IgD-negative memory B cell (primary cell): ENCODE data around the gene C14orf180. TPM values are rescaled to one million over a fixed set of nuclear protein-coding genes. Genes with fewer than 3 reads are reported as not detected.
"Not testable (repeated sequence)": the region's sequence is repeated elsewhere in the genome, so short reads cannot be mapped to it uniquely, and the experiment has no call there.

ENCODE experiments used
- H3K27ac Mint-ChIP-seq, 3 donors: one replicate each; pipeline ENCODE4 v1.8.0; 2020 to 2022; ENCODE audit warnings: mild to moderate bottlenecking in 3 of 3, mixed read lengths in 3 of 3, moderate library complexity in 1 of 3
- H3K27me3 Mint-ChIP-seq: one replicate; pipeline ENCODE4 v1.8.0; 2021; ENCODE audit warnings: mixed read lengths
- H3K36me3 Mint-ChIP-seq: one replicate; pipeline ENCODE4 v1.8.0; 2020; ENCODE audit warnings: mild to moderate bottlenecking, mixed read lengths
- H3K4me1 Mint-ChIP-seq, 3 donors: one replicate each; pipeline ENCODE4 v1.8.0; 2020 to 2022; ENCODE audit warnings: mixed read lengths in 3 of 3, mild to moderate bottlenecking in 1 of 3
- H3K4me3 Mint-ChIP-seq, 4 donors: one replicate each; pipeline ENCODE4 v1.8.0; 2020 to 2022; ENCODE audit warnings: mild to moderate bottlenecking in 4 of 4, mixed read lengths in 4 of 4, moderate library complexity in 3 of 4
- H3K9me3 Mint-ChIP-seq, 3 donors: one replicate each; pipeline ENCODE4 v1.8.0; 2020 to 2021; ENCODE audit warnings: mixed read lengths in 3 of 3, mild to moderate bottlenecking in 1 of 3
- polyA plus RNA-seq: library from polyadenylated mRNA; unstranded; fragments of 300-500 nt; fragmentation: Illumina TruSeq; gene quantifications from one replicate; pipeline ENCODE4 v1.2.3, GENCODE V29; 2021

Gene C14orf180
- polyA plus RNA-seq, 1 donor from 2014 or later, result not detected

DNA sequence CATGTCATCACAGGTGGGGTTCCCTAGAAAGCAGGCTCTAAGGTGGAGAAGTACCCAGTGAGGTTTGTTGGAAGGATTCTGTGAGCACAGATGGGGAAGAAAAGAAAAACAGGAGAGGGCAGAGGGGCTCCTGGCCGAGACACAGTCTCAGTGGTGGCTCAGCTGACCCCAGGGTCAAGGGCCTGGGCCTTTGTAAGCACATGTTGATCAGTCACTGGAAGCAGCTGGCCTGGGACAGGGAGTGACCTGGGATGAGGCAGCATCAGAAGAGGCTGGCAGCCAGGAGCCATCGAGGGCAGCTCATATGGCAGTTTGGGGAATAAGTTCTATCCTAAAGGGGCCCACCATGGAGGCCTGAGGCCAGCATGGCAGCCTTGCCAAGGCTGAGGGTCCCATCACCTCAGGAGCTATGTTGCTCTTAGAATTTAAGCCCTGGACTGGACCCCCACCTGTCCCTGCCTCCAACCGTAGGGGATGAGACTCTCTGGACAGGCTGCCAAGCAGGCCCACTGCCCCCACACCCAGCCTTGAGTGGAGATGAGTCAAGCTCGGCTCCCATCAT lies 31.3 kb downstream of the C14orf180 start:
- Mint-ChIP-seq H3K36me3 (no peaks in the 10 kb centered on the region), H3K27ac (no peak overlapping the region), H3K4me3 (no peak overlapping the region), H3K27me3 (peaks cover 11% of the 10 kb centered on the region), H3K4me1 (peaks cover 0 to 2% (median 0%) of the 10 kb centered on the region in 3 donors), H3K9me3 (peaks cover 4 to 9% (median 4%) of the 10 kb centered on the region in 3 donors)

DNA sequence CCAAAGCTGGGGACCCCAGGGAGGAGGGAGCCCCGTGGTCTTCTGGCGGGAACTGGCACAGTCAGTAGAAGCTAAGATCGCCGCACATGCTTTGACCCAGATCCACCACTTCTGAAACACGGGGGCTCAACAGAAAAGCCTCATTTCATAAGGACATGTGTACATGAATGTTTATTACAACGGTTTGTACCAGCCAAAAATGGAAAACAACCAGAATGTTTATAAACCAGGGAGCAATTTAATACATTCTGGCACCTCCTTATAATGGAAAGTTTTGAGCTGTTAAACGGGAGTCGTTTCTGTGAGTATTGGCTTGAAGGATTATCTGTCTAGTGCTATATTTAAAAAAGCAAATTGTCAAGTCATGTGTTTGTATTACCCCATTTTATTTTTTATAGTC lies 32.3 kb downstream of the C14orf180 start:
- peaks cover 16% of the 10 kb centered on the region for H3K27me3 Mint-ChIP-seq
- peaks cover 0 to 2% (median 0%) of the 10 kb centered on the region in 3 donors for H3K4me1 Mint-ChIP-seq
- H3K27ac Mint-ChIP-seq, result no peak overlapping the region
- no peak overlapping the region for H3K4me3 Mint-ChIP-seq
- peaks cover 2 to 8% (median 4%) of the 10 kb centered on the region in 3 donors for H3K9me3 Mint-ChIP-seq
- no peaks in the 10 kb centered on the region for H3K36me3 Mint-ChIP-seq

DNA sequence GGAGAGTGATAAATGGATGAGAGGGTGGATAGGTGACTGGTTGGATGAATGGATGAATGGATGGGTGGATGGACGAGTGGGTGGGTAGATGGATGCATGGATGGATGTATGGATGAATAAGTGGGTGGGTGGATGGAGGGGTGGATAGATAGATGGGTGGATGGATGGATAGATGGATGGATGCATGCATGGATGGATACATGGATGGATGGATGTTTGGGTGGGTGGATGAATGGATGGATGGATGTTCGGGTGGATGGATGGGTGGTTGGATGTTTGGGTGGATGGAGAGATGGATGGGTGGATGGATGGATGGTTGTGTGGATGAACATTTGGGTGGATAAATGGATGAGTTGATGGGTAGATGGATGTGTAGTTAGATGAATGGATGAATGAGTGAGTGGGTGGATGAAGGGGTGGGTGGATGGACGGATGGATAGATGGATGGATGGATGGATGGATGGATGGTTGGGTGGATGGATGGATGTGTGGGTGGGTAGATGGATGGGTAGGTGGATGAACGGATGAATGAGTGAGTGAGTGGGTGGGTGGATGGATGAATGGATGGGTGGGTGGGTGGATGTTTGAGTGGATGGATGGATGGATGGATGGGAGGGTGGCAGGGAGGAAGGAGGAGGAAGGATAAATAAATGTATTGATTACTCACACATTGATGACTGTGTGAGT lies 34.7 kb downstream of the C14orf180 start:
- Mint-ChIP-seq H3K27ac (no peak overlapping the region), H3K9me3 (peaks cover 0 to 2% (median 0%) of the 10 kb centered on the region in 3 donors), H3K4me1 (peaks cover 6 to 9% (median 6%) of the 10 kb centered on the region in 3 donors), H3K27me3 (peaks cover 25% of the 10 kb centered on the region), H3K36me3 (no peaks in the 10 kb centered on the region), H3K4me3 (no peak overlapping the region)

- no peaks in the 10 kb centered on the region for H3K4me1 Mint-ChIP-seq
- peaks cover 4 to 23% (median 19%) of the 10 kb centered on the region in 3 donors for H3K9me3 Mint-ChIP-seq
- H3K27ac Mint-ChIP-seq, result no peak overlapping the region
- no peaks in the 10 kb centered on the region for H3K36me3 Mint-ChIP-seq
- H3K27me3 Mint-ChIP-seq, result peaks cover 27% of the 10 kb centered on the region
- peak overlapping the region in 1 of 4 donors; percentile 77 for H3K4me3 Mint-ChIP-seq
These were observed 45.4 kb downstream of the C14orf180 start for GRCh38 chr14:104624939-104625338.

- Mint-ChIP-seq H3K36me3 (no peaks in the 10 kb centered on the region), H3K27ac (no peak overlapping the region), H3K9me3 (peaks cover 2 to 14% (median 10%) of the 10 kb centered on the region in 3 donors), H3K4me1 (no peaks in the 10 kb centered on the region), H3K27me3 (peaks cover 14% of the 10 kb centered on the region), H3K4me3 (no peak overlapping the region)
These were observed 53.2 kb downstream of the C14orf180 start for GRCh38 chr14:104632781-104633180.

GRCh38 chr14:104633276-104634137 lies 53.9 kb downstream of the C14orf180 start:
- Mint-ChIP-seq H3K4me3 (no peak overlapping the region), H3K4me1 (peaks cover 0 to 5% (median 0%) of the 10 kb centered on the region in 3 donors), H3K9me3 (peaks cover 0 to 11% (median 5%) of the 10 kb centered on the region in 3 donors), H3K36me3 (no peaks in the 10 kb centered on the region), H3K27me3 (peaks cover 16% of the 10 kb centered on the region), H3K27ac (no peak overlapping the region)

DNA sequence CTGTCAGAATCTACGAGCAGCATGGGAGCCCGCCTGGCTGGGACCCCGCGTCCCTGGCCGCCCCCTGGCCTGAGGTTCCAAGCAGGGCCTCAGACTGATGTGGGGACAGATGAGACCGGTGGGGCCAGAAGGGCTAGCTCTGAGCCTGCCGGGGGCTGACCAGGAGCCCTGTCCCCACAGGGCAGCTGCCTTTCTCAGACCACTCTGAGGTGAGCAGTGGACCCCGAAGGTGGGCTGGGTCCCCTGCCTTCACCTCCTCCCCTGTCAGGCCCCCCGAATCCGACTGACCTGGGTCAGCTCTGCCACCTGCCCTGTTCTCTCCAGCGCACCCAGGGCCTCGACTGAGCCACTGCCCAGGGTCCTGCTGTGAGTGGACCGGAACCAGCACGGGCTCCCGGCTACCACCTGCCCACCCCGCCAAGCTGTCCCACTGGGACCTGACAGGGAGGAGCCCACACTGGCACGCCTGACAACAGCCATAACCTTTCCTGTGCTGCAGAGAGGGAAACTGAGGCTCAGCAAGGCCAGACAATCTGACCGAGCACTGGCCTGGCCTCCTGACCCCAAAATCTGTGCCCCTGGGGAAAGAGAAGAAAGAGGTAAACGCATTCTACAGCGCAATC lies 54.7 kb downstream of the C14orf180 start:
- Mint-ChIP-seq H3K9me3 (peaks cover 0 to 6% (median under 1%) of the 10 kb centered on the region in 3 donors), H3K27me3 (peaks cover 16% of the 10 kb centered on the region), H3K4me1 (peaks cover 0 to 5% (median 0%) of the 10 kb centered on the region in 3 donors), H3K4me3 (no peak overlapping the region), H3K27ac (no peak overlapping the region), H3K36me3 (no peaks in the 10 kb centered on the region)

DNA sequence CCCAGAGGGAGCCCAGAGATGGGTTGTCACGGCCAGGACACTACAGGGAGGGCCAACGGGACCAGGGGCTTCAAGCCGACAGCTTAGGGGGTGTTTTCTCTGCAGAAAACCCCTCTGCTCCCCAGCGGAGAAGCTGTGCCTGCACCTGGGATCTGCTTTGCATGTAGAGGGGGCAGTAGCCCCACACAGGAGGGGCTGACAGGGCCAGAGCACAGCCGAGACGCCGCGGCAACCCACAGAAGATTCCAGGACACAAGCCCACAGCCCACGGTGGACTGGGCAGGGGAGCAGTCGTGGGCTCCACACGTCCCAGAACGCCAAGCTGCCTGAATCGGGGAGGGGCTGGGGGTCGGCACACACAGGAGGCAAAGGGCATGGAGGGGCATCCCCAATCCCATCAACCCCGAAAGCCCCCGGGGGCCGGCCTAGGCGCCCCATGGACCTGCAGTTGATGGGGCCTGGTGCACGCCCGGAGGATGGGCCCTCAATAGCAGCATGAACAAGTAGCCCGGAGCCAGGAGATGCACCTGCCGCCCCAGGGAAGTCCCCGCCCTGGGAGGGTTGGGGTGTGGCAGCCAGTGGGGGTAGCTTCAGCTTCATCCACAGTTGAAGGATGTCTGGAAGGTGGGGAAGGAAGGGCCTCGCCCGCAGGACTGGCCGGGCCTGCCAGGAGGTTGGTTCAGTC lies 55.5 kb downstream of the C14orf180 start:
- H3K4me3 Mint-ChIP-seq, result peak overlapping the region in 1 of 4 donors; percentile 18
- no peak overlapping the region for H3K27ac Mint-ChIP-seq
- no peaks in the 10 kb centered on the region for H3K36me3 Mint-ChIP-seq
- peaks cover 16% of the 10 kb centered on the region for H3K27me3 Mint-ChIP-seq
- H3K9me3 Mint-ChIP-seq, result peaks cover 0 to 1% (median 0%) of the 10 kb centered on the region in 3 donors
- H3K4me1 Mint-ChIP-seq, result peaks cover 0 to 5% (median 2%) of the 10 kb centered on the region in 3 donors

- H3K4me1 Mint-ChIP-seq, result peaks cover 4 to 5% (median 5%) of the 10 kb centered on the region in 3 donors
These were observed 56.2 kb downstream of the C14orf180 start for GRCh38 chr14:104635717-104636116.

DNA sequence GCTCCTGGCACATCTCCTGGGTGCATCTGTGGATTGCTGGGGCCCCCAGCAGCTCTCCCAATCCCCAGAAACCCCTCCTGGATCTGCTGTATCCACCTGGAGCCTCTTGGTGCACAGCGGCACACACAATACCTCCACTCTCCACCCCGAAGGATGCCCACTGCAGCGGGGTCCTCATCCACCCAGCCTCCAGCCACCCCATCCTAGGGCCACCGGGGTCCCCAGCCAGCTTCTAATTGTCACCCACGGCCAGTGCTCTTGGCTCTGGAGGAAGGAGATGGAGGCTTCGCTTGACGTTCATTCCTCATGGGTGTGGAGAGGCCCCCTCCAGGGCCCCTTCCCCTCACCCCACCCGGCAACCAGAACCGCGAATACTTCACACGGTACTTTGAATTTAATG lies 56.6 kb downstream of the C14orf180 start:
- Mint-ChIP-seq H3K4me3 (no peak overlapping the region), H3K27me3 (peaks cover 16% of the 10 kb centered on the region), H3K4me1 (peaks cover 4 to 5% (median 5%) of the 10 kb centered on the region in 3 donors), H3K27ac (peak overlapping the region in 1 of 3 donors; percentile 35), H3K36me3 (no peaks in the 10 kb centered on the region), H3K9me3 (peaks cover 0 to 1% (median 0%) of the 10 kb centered on the region in 3 donors)

More at GRCh38 chr14:104635717-104636116, 56.2 kb downstream of the C14orf180 start:
- H3K4me3 Mint-ChIP-seq, result no peak overlapping the region
- H3K9me3 Mint-ChIP-seq, result peaks cover 0 to 1% (median 0%) of the 10 kb centered on the region in 3 donors
- peaks cover 16% of the 10 kb centered on the region for H3K27me3 Mint-ChIP-seq
- no peaks in the 10 kb centered on the region for H3K36me3 Mint-ChIP-seq
- peak overlapping the region in 1 of 3 donors; percentile 35 for H3K27ac Mint-ChIP-seq

DNA sequence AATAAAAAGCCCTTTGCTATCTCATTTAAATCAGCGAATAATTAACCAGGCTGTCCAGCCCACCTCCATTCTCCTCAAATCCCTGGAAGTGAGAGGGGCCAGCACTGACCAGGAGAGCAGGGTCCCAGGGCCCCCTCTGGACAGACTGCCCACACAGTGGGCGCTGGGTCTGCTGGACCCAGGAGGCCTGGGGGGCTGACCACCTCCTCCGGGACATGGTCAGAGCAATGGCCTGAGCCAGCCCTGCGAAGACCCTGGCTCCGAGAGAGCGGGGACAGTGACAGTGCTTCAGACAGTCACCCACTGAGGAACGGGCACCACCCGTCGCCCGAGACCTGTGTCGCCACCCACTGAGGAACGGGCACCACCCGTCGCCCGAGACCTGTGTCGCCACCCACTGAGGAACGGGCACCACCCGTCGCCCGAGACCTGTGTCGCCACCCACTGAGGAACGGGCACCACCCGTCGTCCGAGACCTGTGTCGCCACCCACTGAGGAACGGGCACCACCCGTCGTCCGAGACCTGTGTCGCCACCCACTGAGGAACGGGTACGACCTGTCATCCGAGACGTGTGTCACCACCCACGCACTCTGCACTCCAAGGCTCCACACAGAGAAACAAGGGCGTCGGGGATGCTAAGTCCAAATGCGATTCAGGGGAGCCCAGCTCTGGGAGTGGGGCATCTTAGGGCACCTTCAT lies 57.4 kb downstream of the C14orf180 start:
- not testable (repeated sequence) for H3K27ac Mint-ChIP-seq, H3K36me3 Mint-ChIP-seq, H3K4me1 Mint-ChIP-seq, H3K9me3 Mint-ChIP-seq, H3K4me3 Mint-ChIP-seq
- H3K27me3 Mint-ChIP-seq, result peaks cover 16% of the 10 kb centered on the region

DNA sequence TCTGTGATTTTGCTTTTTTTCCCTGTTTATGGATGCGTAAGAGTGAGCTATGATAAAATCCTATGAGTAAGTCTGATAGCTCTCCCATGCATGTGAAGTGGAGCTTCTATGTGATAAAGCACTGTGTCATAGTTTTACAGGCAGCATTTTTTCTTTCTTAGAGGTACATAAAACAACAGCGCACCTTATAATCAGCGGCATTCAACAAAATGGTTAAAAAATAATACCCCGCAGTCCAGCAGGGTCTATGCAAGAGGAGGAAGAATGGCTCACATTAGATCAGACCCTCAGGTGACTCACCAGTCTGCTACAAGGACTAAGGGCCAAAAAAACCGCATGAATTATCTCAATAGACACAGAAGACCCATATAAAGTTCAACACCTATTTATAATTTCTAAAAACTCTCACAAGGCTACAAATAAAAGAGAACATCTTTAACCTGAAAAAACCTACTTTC lies 58.0 kb downstream of the C14orf180 start:
- H3K9me3 Mint-ChIP-seq, result no peaks in the 10 kb centered on the region
- peaks cover 4 to 5% (median 5%) of the 10 kb centered on the region in 3 donors for H3K4me1 Mint-ChIP-seq
- H3K4me3 Mint-ChIP-seq, result no peak overlapping the region
- no peak overlapping the region for H3K27ac Mint-ChIP-seq
- peaks cover 15% of the 10 kb centered on the region for H3K27me3 Mint-ChIP-seq
- no peaks in the 10 kb centered on the region for H3K36me3 Mint-ChIP-seq

DNA sequence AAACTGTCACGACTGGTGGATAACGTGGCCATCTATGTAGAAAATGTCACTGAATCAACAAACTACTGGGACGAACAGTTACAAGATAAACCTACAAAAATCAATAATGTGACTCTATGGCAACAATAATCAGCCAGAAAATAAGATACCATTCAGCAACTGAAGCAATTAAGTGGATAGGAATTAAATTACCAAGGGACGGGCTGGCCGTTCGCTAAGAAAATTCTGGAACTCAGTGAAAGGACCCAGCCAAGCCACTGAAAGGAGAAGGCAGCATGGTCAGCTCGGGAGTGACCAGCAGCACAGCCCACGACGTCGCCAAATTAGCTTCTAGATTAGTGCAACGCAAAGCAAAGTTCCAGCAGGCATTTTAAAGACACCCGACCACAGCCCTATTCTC lies 58.6 kb downstream of the C14orf180 start:
- H3K4me3 Mint-ChIP-seq, result no peak overlapping the region
- H3K27me3 Mint-ChIP-seq, result peaks cover 9% of the 10 kb centered on the region
- H3K9me3 Mint-ChIP-seq, result no peaks in the 10 kb centered on the region
- H3K27ac Mint-ChIP-seq, result no peak overlapping the region
- peaks cover 4 to 5% (median 5%) of the 10 kb centered on the region in 3 donors for H3K4me1 Mint-ChIP-seq
- H3K36me3 Mint-ChIP-seq, result no peaks in the 10 kb centered on the region
